K562 (cell line): ENCODE results near the gene MGAT1. TPM values are rescaled to one million over a fixed set of nuclear protein-coding genes. Genes with fewer than 3 reads are reported as not detected.

Source experiments
- polyA plus RNA-seq, 8 experiments: library from polyadenylated mRNA; depleted of rRNA in 4 of 8; stranded (reverse) in 5 of 8; unstranded in 3 of 8; fragments of >200 nt; fragmentation: Nextera tagmentation in 2 of 8; fragmentation: Illumina TruSeq in 1 of 8; extraction: Ambion mirVana in 2 of 8; extraction: Trizol in 1 of 8; gene quantifications; 2 replicates each; pipeline versions ENCODE4 v1.2.1 to v1.2.3, GENCODE V29; 2011 to 2014; ENCODE audit warnings: inconsistent platforms in 1 of 8, missing spikeins in 1 of 8
- total RNA-seq, 7 experiments: library from RNA; depleted of rRNA in 6 of 7; stranded (reverse); fragments of >200 nt in 6 of 7; fragmentation: Illumina TruSeq in 2 of 7; extraction: Trizol in 2 of 7; gene quantifications; 2 replicates each; pipeline versions ENCODE4 v1.2.1 to v1.2.3, GENCODE V29; 2011 to 2021; ENCODE audit warnings: low replicate concordance in 1 of 7
- TF ChIP-seq, protein P1 (sequence below), 2 experiments: fragments of 450-650 bp; IDR thresholded peaks; 2 replicates each; pipeline ENCODE4 v1.6.1; 2016; ENCODE audit warnings: mild to moderate bottlenecking in 2 of 2, borderline replicate concordance in 1 of 2, low read depth in 1 of 2, moderate library complexity in 1 of 2

The MGAT1 gene
- total and polyA plus RNA-seq, 9 of the 15 experiments (the other 6 are each of a cell fraction or from before 2014, with no cell fraction given), result 3.9 to 82.7 (median 44.5) TPM

DNA sequence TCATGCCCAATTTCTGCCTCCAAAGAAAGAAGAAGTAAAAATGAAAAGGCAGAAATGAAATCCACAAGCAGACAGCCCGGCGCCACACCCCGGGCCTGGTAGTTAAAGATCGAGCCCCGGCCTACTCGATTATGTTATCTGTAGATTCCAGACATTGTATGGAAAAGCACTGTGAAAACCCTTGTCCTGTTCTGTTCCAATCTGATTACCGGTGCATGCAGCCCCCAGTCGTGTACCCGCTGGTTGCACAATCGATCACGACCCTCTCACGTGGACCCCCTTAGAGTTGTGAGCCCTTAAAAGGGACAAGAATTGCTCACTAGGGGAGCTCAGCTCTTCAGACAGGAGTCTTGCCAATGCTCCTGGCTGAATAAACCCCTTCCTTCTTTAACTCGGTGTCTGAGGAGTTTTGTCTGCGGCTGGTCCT, 20.7 kb downstream of the MGAT1 start (continued):
- TF ChIP-seq, protein P1, sequence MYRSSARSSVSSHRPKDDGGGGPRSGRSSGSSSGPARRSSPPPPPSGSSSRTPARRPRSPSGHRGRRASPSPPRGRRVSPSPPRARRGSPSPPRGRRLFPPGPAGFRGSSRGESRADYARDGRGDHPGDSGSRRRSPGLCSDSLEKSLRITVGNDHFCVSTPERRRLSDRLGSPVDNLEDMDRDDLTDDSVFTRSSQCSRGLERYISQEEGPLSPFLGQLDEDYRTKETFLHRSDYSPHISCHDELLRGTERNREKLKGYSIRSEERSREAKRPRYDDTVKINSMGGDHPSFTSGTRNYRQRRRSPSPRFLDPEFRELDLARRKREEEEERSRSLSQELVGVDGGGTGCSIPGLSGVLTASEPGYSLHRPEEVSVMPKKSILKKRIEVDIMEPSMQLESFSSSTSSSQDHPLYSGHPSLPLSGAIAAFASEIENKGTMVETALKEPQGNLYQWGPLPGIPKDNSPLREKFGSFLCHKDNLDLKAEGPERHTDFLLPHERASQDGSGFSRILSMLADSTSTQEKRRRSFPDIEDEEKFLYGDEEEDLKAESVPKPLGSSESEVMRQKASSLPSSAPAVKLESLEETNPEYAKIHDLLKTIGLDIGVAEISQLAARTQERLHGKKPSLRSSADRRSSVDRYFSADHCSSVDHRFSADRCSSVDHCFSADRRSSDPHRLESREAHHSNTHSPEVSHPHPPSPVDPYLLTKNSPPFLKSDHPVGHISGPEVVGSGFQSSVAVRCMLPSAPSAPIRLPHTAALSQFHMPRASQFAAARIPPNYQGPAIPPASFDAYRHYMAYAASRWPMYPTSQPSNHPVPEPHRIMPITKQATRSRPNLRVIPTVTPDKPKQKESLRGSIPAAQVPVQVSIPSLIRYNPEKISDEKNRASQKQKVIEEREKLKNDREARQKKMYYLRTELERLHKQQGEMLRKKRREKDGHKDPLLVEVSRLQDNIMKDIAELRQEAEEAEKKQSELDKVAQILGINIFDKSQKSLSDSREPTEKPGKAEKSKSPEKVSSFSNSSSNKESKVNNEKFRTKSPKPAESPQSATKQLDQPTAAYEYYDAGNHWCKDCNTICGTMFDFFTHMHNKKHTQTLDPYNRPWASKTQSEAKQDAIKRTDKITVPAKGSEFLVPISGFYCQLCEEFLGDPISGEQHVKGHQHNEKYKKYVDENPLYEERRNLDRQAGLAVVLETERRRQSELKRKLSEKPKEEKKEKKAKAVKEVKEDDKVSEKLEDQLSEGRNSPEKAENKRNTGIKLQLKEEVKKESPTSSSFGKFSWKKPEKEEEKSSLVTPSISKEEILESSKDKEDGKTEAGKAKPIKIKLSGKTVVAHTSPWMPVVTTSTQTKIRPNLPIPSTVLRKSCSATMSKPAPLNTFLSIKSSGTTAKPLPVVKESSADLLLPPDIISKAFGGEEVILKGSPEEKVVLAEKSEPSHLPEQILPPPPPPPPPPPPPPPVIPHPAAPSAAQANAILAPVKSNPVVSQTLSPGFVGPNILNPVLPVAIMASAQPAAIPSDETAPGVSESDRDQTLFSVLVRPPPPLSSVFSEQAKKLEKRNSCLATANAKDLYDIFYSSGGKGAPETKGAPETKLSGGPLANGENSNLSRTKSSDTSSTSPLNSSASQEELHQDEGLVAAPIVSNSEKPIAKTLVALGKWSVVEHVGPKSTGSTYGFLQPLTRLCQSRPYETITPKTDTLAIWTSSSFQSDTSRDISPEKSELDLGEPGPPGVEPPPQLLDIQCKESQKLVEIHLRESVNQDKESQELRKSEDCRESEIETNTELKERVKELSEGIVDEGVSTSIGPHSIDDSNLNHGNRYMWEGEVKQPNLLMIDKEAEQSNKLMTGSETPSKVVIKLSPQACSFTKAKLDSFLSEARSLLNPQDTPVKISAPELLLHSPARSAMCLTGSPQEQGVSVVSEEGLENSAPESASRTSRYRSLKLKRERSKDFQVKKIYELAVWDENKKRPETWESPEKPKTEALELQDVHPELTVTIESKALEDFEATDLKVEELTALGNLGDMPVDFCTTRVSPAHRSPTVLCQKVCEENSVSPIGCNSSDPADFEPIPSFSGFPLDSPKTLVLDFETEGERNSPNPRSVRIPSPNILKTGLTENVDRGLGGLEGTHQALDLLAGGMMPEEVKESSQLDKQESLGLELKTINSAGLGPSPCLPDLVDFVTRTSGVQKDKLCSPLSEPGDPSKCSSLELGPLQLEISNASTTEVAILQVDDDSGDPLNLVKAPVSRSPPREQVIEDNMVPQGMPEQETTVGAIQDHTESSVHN (IDR thresholded peaks at IDR 0.05; ENCODE audit: borderline replicate concordance in 1 of 2, low read depth in 1 of 2), result 0 out of 4 replicates have a peak, but pooled peaks have one; percentile 26 to 30
- TF ChIP-seq, all 486 proteins: peak for 108; not testable (repeated sequence) for 378
